GM23248 (cell line): ENCODE data around the gene NCK2.

Source experiments
- EZH2 ChIP-seq: fragments of 200-600 bp; sonication (generic); IDR thresholded peaks from 2 replicates; pipeline ENCODE4 v1.6.1; 2018; ENCODE audit warnings: antibody characterized with exemption, mild to moderate bottlenecking; ENCODE audit not compliant: insufficient read depth, poor library complexity, severe bottlenecking
- EZH2phosphoT487 ChIP-seq: fragments of 200-600 bp; sonication (generic); IDR thresholded peaks from 2 replicates; pipeline ENCODE4 v1.6.1; 2018; ENCODE audit warnings: antibody characterized with exemption, moderate library complexity, mild to moderate bottlenecking, low read depth; ENCODE audit not compliant: insufficient read depth

DNA sequence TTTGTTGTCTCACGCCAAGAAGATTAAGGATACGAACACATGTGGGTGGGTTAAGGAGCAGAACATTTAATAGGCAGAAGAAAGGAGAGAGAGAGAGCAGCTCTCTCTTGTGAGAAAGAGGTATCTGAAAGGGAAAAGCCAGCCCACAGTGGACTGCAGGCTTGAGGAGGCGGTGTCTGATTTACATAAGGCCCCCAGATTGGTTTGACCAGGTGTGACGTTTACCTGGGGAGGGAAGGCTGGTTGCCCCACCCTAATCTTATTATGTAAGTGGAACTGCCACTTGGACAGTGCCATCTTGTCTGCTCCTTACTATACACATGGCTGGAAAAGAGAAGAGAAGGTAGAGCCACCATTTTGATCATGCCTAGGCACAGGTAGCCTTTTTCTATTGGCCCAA lies 189.2 kb downstream of the NCK2 start:
- no peak for TF ChIP-seq EZH2
- TF ChIP-seq EZH2phosphoT487 = no peak
